22Rv1 (cell line): Measurements from ENCODE around the gene TENM4.

ENCODE experiments used
- CTCF ChIP-seq: fragments of 450-650 bp; IDR thresholded peaks from 2 replicates; pipeline ENCODE4 v1.5.1; 2017; ENCODE audit warnings: mild to moderate bottlenecking
- ZFX ChIP-seq: fragments of 450-650 bp; IDR thresholded peaks from 2 replicates; pipeline ENCODE4 v1.6.1; 2017; ENCODE audit warnings: antibody characterized with exemption, borderline replicate concordance

GRCh38 chr11:78921509-78921908 lies 519.3 kb downstream of the TENM4 start:
- TF ChIP-seq CTCF (no peak), ZFX (no peak)
